ENCODE data around the gene DAPK1.
A peak's percentile ranks its signal among the peaks of the same experiment; 100 is the strongest.

DAPK1 gene

GRCh38 chr9:87516926-87517290 is 19.2 kb downstream of the DAPK1 start:
- no peak for DNase-seq (ENCODE audit: low read depth in 2 of 2)

- DNase-seq (ENCODE audit: low read depth in 2 of 2): no peak
These were observed 20.1 kb downstream of the DAPK1 start for GRCh38 chr9:87517732-87518131.

- no peak for DNase-seq (ENCODE audit: low read depth in 2 of 2)
These were observed 21.2 kb downstream of the DAPK1 start for GRCh38 chr9:87518702-87519335.

GRCh38 chr9:87519461-87519860 is 21.8 kb downstream of the DAPK1 start:
- DNase-seq (ENCODE audit: low read depth in 2 of 2): no peak

GRCh38 chr9:87520172-87520683 is 22.6 kb downstream of the DAPK1 start:
- no peak for DNase-seq (ENCODE audit: low read depth in 2 of 2)

- DNase-seq (ENCODE audit: low read depth in 2 of 2): no peak
These were observed 24.2 kb downstream of the DAPK1 start for GRCh38 chr9:87521834-87522233.

- no peak for DNase-seq (ENCODE audit: low read depth in 2 of 2)
These were observed 26.4 kb downstream of the DAPK1 start for GRCh38 chr9:87524061-87524460.

GRCh38 chr9:87525546-87526303 is 28.1 kb downstream of the DAPK1 start:
- no peak for DNase-seq (ENCODE audit: low read depth in 2 of 2)

GRCh38 chr9:87527211-87527916 is 29.7 kb downstream of the DAPK1 start:
- no peak for DNase-seq (ENCODE audit: low read depth in 2 of 2)

GRCh38 chr9:87528969-87529368 is 31.3 kb downstream of the DAPK1 start:
- no peak for DNase-seq (ENCODE audit: low read depth in 2 of 2)

GRCh38 chr9:87529671-87530070 is 32.0 kb downstream of the DAPK1 start:
- no peak for DNase-seq (ENCODE audit: low read depth in 2 of 2)

GRCh38 chr9:87530716-87531115 is 33.0 kb downstream of the DAPK1 start:
- no peak for DNase-seq (ENCODE audit: low read depth in 2 of 2)

- no peak for DNase-seq (ENCODE audit: low read depth in 2 of 2)
These were observed 34.0 kb downstream of the DAPK1 start for GRCh38 chr9:87531370-87532295.

- no peak for DNase-seq (ENCODE audit: low read depth in 2 of 2)
These were observed 35.6 kb downstream of the DAPK1 start for GRCh38 chr9:87533271-87533670.

GRCh38 chr9:87534036-87534435 is 36.4 kb downstream of the DAPK1 start:
- no peak for DNase-seq (ENCODE audit: low read depth in 2 of 2)

GRCh38 chr9:87534957-87535356 is 37.3 kb downstream of the DAPK1 start:
- no peak for DNase-seq (ENCODE audit: low read depth in 2 of 2)

GRCh38 chr9:87535817-87536539 is 38.3 kb downstream of the DAPK1 start:
- DNase-seq (ENCODE audit: low read depth in 2 of 2): peak; percentile 12 to 19

GRCh38 chr9:87537625-87538024 is 40.0 kb downstream of the DAPK1 start:
- DNase-seq (ENCODE audit: low read depth in 2 of 2): no peak

GRCh38 chr9:87540444-87541105 is 42.9 kb downstream of the DAPK1 start:
- no peak for DNase-seq (ENCODE audit: low read depth in 2 of 2)

GRCh38 chr9:87541663-87542062 is 44.0 kb downstream of the DAPK1 start:
- DNase-seq (ENCODE audit: low read depth in 2 of 2): no peak
